GM12865 (cell line): Measurements from ENCODE around the gene PDE10A.

Source experiments
- DNase-seq: peaks from one replicate; pipeline ENCODE4 v3.0.0; 2010; ENCODE audit warnings: low read depth
- H3K4me3 ChIP-seq: 2 replicates; pipeline ENCODE4 v1.5.1; 2011; ENCODE audit warnings: mild to moderate bottlenecking, low read depth, low read length, control low read depth
- CTCF ChIP-seq: IDR thresholded peaks from 2 replicates; pipeline ENCODE4 v1.5.1; 2011; ENCODE audit warnings: low read length, control low read depth, low read depth, inconsistent platforms; ENCODE audit not compliant: insufficient read depth; ENCODE audit errors: missing control alignments

The PDE10A gene

DNA sequence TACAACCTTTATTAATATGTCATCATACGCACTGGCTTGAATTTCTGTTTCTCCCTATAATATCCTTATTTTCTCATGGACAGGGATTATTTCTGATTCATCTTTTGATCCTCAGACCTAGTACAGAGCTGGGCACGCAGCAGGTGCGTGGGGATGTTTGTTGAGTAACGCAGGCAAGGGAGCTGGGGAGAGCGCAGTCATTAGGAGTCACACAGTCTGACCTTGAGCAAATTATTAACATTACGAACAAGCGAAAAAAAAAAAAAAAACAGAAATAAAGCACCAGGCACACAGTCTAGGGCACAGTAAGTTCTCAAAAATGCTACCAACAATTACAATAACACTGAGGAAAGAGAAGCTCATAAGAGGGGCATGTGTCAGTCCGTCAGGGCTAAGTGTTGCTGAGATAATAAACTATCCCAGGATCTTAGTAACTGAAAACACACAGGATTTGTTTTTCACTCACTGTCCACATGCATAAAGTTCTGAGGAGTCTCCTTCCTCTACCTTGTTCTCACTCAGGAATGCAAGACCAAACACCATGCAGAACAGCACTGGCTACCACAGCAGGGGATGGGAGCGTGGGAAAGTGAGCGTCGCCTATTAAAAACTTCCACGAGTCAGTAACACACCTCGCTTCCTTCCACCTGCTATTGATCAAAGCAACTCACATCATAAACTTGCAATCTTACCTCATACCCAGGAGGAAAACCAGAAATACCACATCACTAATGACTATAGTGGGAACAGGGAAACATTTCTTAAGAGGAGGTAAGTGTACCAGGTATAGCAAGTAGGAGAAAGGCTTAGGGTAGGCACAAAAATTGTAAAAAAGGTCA, 56.9 kb downstream of the PDE10A start:
- no peak for TF ChIP-seq CTCF
- H3K4me3 ChIP-seq, result no peak overlapping the region

GRCh38 chr6:165605182-165605875, 57.7 kb downstream of the PDE10A start:
- no peak for TF ChIP-seq CTCF
- no peak for DNase-seq
- no peak overlapping the region for H3K4me3 ChIP-seq

More for the DNA sequence above, 56.9 kb downstream of the PDE10A start:
- no peak for DNase-seq

DNA sequence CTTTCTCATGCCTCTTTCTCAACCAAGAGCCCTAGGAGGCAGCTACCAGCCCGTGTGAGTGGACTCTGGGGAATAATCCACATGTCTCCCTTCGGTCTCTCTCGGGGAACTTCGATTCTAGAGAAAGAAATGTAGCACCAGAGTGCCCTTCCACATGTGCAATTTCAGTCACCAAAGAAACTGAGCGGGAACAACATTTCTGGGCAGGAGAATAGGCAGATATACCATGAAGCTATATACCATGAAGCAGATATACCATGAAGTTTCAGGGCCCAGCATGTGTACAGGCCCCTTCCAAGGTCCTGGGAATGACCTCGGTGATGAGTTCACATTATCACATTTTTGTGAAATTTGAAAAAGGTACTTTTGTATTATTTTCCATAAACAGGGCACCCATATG, 60.8 kb downstream of the PDE10A start:
- no peak overlapping the region for H3K4me3 ChIP-seq
- DNase-seq, result no peak
- TF ChIP-seq CTCF, result no peak

- H3K4me3 ChIP-seq, result no peak overlapping the region
- no peak for DNase-seq
- TF ChIP-seq CTCF, result no peak
Measured at GRCh38 chr6:165600606-165601005, 62.4 kb downstream of the PDE10A start.

- DNase-seq, result no peak
- TF ChIP-seq CTCF, result no peak
- H3K4me3 ChIP-seq, result no peak overlapping the region
Measured at GRCh38 chr6:165599596-165600487, 63.2 kb downstream of the PDE10A start.

DNA sequence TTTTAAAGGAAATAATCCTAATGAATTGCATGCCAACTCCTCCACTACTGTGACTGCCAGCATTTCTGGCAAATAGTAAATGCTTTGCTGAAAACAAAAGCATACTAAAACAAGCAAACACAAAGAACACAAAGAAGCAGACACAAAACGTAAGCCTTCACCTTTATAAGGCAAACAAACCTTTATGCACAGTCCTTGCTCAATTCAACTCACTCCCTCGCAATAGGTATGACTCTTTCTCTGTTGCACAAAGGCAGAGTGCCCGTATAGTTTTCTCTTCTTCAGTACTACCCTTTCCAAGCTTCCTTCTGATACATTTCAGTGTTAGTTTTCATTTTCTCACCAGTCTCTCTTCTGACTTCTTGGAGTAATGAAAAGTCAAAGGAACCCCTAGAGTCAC, 63.9 kb downstream of the PDE10A start:
- no peak for TF ChIP-seq CTCF
- no peak overlapping the region for H3K4me3 ChIP-seq
- no peak for DNase-seq
